Measurements from ENCODE around the gene SELENON.

Gene SELENON

DNA sequence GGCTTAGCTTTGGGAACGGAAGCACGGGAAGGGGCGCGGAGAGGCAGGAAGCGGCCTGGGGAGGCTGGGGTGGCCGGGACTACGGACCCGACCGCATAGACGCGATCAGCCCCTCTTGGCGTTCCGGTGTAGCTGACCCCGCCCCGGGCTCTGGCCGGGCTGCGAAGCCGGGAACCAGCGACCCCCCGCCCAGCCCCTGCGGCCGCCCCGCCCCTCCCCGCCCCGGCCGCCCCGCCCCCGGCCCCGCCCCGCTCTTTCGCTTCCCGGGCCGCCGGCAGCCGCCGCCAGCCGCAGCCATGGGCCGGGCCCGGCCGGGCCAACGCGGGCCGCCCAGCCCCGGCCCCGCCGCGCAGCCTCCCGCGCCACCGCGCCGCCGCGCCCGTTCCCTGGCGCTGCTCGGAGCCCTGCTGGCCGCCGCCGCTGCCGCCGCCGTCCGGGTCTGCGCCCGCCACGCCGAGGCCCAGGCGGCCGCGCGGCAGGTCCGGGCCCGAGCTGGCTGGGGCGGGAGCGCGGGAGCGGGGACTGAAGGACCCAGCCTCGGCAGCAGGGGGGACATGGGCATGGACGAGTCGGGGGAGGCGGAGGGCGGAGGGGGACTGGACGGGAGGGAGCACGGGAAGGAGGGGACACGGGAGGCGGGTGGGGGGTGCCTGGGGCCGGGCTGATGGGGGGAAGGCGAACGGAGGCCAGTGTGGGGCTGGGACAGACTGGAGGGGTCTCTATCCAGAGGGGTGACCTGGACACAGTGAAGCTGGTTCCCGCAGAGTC, at the start of gene SELENON:
Gene SELENON, plus strand, starts transcription at position 259 of the 768 bp plus-strand sequence. Its CDS starts 38 bp downstream, at position 297.
- no peak for DNase-seq (ENCODE audit: low read depth in 2 of 2)

- no peak for DNase-seq (ENCODE audit: low read depth in 2 of 2)
These were observed 48.9 kb upstream of the SELENON start for GRCh38 chr1:25750923-25751605.

GRCh38 chr1:25754470-25755181, 45.4 kb upstream of the SELENON start:
- DNase-seq (ENCODE audit: low read depth in 2 of 2), result no peak

DNA sequence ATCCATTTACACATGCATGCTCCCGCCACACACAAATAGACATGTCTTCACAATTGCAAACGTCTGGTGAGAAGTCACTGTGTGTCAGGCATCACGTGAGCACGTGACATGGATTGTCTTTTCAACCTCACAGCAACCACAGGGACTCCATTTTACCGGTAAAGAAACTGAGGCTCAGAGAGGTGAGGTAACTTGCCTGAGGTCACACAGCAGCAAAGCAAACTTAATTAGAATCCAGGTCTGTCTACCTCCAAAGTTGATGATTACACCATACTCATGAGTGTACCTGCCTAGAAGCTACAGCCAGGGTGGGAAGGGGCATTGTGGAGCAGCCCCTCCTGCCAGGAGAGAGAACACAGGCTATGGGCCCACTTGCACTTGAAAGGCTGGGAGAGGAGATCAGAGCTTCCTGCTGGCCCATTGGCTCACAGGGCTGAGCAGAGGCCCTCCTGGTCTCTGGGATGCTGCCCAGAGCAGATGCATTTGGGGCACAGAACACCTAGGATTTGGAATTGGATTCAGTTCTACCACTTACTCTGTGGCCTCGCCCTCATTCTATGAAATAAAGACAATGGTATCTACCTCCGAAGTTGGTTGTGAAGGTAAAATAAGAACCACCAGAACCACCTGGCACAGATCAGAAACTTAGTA, 44.4 kb upstream of the SELENON start:
- no peak for DNase-seq (ENCODE audit: low read depth in 2 of 2)

DNA sequence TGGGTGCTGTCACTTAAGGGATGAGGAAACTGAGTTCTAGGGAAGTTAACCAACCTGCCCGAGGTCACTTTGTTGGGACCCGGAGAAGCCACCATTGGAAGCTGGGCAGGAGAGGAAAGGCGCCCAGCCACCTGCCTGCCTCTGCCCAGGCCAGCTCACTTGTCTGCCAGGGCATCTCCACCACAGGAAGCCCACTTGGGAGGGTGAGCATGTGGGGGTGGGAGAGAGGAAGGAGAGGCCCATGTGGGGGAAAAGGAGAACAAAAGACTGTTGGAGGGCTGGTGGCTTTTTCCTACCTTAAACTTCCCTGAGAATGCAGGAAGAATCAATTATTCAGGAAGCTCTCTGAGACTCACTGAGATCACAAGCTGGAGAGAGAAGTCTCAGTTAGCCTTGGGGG, 43.8 kb upstream of the SELENON start:
- no peak for DNase-seq (ENCODE audit: low read depth in 2 of 2)

DNA sequence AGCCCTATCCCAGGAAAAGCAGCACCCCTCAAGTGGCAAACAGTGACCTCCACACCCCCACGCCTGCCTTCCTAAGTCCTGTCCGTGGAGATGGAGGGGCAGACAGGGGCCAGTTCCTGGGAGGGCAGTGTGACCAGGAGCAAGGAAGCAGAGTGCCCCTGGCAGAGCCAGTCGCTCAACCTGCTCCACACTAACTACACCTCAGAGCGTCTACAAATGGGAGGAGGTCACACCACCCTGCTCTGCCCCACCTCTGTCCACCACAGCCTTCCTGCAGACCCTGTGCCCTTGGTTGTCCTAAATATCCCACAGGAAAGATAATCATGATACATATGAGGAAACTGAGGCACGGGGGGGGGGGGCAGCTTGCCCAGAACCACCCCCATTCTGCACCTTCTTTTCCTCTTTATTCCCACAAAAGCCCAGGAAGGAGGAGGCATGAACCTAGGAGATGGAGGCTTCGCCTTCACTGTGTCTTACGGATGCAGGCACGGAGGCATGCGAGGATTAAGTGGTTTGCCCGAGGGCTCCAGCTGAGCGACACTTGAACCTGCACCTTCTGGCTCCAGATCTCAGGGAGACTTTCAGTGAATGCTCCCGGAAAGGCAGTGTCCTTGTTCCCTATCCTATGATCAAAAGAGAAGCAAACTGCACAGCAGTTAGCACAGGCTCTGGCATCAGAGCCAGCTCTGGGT, 42.7 kb upstream of the SELENON start:
- no peak for DNase-seq (ENCODE audit: low read depth in 2 of 2)

GRCh38 chr1:25757846-25758185, 42.2 kb upstream of the SELENON start:
- DNase-seq (ENCODE audit: low read depth in 2 of 2), result no peak

DNA sequence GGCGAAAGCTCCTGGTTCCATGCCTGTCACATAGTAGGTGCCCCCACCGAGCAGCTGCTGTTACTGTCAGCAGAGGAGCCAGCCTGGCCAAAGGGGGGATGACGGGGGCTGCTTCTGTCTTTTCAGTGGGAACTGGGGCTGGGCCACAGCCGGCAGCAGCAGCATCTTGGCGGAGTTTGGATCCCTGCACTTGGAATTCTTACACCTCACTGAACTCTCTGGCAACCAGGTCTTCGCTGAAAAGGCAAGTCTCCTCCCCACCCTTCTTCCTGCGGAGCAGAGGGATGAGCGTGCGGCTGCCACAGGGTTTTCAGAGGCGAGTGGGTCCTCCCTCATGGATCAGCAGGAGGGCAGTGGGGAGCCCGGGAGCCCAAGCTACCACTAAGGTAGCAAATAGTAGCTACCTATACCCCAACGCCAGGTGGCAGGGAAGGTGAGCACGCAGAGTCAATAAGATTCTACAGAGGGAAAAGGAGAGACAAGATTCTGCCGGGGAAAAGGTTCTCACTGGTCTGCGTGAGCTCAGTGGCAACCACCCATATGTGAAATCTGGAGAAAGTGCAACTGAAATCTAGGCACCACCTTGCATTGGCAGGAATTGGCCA, 41.4 kb upstream of the SELENON start:
- DNase-seq (ENCODE audit: low read depth in 2 of 2), result no peak

DNA sequence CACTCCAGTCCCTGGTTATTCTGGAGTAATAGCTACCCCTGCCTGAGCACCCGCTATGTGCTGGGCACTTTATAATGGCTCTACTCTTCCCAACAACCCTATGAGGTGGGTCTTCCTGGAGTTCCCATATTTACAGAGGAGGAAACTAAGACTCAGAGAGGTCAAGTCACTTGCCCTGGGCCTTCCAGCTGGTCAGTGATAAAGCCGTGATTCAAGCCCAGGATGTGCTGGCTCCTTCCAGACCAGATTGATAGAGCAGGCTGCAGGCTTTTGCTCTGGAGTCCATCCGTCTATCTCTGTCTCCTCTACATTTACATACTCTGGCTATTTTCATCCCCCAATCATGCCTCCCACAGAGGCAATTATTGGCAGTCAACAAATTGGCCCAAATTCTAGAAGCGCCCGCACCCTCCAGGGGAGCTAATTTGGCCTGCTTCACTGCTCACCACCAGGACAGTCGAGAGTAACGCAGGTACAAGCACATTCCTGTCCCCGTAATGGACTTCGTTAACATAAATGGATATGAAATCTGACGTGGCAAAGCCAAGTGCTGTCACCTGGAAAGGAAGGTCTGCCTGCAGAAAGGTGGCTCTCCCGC, 39.8 kb upstream of the SELENON start:
- DNase-seq (ENCODE audit: low read depth in 2 of 2), result no peak

DNA sequence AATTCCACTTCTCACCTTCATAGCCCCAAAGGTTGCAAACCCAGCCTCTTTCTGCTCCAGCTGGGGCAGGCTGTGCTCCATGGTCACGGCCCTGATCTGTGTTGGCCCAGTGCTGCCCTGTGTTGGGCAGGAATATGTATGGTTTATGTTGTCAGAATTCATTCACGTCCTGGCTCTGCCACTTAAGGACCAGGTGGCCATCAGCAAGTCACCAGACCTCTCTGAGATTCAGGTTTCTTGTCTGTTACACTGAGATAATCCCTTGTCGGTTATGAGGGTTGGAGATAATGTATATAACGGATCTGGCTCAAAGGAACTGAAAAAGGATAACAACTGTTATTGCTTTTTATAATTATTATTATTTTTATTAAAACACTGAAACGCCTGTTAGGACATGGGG, 39.1 kb upstream of the SELENON start:
- DNase-seq (ENCODE audit: low read depth in 2 of 2), result no peak

DNA sequence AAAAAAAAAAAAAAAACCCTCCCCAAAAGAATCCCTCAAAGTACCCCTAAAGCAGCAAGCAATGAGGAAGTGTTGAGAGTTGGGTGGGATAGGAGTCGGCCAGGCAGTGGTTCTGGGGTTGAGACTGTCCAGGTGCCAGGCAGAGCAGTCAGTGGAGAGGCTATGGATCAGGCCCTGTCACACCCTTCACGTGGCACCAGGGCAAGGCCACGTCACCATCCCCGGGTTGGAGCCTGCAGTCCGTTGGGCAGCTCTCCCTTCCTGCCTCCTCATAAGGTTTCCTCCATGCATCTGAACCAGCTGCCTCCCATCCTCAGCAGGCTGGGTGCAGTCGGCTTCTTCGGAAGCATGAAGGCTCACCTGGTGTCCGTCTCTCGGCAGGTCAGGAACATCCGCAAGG, 36.5 kb upstream of the SELENON start:
- DNase-seq (ENCODE audit: low read depth in 2 of 2), result no peak

DNA sequence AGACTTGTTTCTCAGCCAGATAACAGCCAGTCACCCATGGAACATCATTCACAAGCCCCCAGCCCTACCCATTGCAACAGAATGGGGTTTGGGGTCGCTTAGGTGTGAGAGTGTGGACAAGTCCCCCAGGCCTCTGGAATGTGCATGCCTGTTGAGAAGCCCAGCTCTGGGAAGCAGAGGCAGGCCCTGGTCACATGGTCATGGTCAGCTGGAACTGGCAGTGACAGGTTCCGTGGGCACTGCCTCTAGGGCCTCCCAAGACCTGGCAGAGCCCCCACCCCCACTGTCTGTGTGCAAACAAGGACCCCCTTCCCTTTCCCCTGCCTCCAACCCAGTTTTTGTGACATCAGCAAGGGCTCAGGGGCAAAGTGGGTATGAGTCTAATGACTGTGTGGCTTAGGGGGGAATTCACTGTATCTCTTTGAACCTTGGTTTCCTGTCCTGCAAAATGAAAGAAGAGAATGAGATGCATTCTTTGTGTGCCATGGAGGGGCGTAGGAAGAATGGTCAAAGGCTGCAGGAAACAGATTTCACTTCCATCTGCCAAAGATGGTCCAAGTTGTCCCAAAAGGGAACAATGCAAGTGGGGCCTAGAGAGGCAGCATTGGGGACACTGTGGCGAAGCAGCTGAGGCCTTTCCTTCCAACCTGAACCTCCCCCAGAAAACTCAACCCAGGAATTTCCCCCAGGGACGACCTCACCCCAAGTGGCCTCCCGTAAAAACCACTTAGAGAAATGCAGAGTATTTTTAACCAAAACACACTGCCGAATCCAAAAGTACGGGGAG, 34.7 kb upstream of the SELENON start:
- no peak for DNase-seq (ENCODE audit: low read depth in 2 of 2)

DNA sequence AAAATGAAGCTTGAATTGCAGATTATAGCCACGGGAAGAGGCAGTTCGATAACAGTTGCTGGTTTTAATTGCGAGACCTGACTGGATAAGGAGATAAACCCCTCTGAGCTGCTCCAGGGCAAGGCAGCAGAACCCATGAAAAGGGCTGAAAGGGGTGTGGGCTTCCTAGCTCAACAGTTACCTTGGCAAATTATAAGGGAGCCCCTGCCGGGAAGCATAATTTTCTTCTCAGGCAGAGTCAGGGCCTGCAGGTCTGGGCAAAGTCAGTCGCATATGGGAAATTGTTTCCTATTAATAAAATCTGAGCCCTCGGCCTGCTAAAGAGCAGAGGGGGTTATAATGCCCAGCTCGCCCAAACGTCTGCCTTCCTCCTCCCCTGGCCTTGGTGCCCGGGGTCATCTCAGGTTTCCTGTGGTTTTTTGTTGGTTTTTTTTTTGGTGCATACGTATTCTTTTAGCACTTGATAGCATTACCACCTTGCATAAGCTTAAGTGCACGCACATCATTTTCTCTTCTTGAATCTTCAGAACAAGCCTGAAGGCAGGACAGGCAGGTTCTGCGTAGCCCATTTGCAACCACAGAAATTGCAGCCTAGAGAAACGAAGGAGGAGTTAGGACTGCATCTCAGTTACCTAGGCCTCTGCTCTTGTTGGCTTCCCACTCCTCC, 33.9 kb upstream of the SELENON start:
- no peak for DNase-seq (ENCODE audit: low read depth in 2 of 2)

GRCh38 chr1:25766721-25767436, 33.1 kb upstream of the SELENON start:
- no peak for DNase-seq (ENCODE audit: low read depth in 2 of 2)

DNA sequence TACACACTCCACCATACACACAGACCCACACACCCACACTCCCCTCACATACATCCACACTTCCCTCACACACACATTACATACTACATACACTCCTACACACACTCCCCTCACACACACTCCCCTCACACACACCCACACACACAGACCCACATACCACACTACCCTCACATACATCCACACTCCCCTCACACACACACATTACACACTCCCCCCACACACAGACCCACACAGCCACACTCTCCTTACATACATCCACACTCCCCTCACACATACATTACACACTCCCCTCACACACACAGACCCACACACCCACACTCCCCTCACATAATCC, 32.6 kb upstream of the SELENON start:
- no peak for DNase-seq (ENCODE audit: low read depth in 2 of 2)

GRCh38 chr1:25768999-25769398, 31.0 kb upstream of the SELENON start:
- DNase-seq (ENCODE audit: low read depth in 2 of 2), result no peak

- no peak for DNase-seq (ENCODE audit: low read depth in 2 of 2)
These were observed 30.2 kb upstream of the SELENON start for GRCh38 chr1:25769625-25770383.

GRCh38 chr1:25770541-25771220, 29.3 kb upstream of the SELENON start:
- DNase-seq (ENCODE audit: low read depth in 2 of 2), result no peak

All from stimulated activated CD8-positive, alpha-beta memory T cell treated with anti-CD3 and anti-CD28 coated beads, Interleukin-15, amount 100 ng/mL, for 48 hours (primary cell).